Smooth muscle cell of the brain vasculature (primary cell): Measurements from ENCODE around the gene RSBN1L.

ENCODE experiments used
- DNase-seq: peaks from one replicate; pipeline ENCODE4 v3.0.0-alpha.2; 2012; ENCODE audit warnings: low read depth, low spot score

RSBN1L gene

DNA sequence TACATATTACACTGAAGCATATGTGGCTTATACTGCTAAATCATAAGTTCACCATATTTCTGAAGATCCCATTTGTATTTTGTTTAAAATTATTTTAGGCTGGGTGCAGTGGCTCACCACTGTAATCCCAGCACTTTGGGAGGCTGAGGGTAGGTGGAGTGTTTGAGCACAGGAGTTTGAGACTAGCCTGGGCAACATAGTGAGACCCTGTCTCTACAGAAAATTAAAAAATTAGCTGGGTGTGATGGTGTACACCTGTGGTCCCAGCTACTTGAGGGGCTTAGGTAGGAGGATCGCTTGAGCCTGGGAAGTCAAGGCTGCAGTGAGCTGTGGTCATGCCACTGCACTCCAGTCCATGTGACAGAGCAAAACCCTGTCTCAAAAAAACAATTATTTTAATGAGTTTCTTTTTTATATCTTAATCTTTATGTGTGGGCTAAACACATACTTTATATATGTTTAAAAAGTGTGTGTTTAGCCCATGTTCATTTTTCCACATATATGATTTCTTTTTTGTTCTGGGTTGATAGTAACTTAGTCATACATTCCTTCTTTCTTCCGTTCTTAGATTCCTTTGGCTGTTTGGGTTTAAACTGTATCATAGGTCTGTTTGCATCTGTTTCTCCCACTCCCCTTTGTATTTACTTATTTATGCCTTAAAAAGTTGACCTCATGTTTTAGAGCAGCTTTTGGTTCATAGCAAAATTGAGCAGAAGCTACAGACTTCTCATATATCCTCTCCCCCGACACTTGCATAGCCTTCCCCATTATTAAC, 33.5 kb downstream of the RSBN1L start:
- DNase-seq, result no peak

DNA sequence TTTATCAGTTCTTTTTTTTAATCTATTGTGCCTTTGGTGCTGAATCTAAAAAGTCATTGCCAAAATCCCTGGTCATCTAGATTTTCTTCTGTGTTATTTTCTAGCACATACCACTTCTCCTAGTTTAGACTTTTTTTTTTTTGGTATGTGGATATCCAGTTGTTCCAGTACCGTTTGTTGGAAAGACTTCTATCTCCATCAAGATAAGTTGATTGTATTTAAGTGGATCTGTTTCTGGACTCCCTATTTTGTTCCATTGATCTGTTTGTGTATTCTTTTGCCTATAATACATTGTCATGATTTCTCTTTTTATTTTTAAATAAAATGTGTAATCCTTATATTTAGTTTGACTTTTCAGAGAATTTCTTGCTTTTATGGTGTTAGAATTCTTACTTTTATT, 35.5 kb downstream of the RSBN1L start:
- DNase-seq, result no peak

DNA sequence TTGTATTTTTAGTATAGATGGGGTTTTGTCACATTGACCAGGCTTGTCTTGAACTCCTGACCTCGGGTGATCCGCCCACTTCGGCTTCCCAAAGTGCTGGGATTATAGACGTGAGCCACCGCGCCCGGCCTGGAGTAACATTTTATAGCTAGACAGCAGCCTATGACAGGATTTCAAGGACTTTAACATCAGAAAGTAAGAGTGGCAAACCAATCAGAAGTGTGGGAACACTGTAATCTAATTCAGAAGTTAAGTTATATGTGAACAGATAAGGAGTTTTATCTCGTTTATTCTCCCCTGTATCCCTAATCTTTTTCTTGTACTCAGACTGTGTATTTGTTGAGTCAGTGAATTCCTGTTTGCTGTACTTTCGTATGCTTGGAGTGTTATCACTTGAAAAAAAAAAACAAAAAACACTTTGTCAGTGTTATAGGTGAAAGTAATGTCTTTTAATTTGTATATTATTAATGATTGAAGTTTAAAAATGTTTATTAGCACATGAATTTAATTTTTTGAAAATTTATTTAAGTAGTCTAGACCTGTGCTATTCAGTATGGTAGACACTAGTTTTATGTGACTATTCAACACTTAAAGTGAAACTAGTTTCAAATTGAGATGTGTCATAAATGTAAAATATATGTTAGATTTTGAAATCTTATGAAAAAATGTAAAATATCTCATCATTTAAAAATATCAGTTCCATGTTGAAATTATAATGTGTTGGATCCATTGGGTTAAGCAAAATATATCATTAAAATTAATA, 38.6 kb downstream of the RSBN1L start:
- DNase-seq, result no peak

- no peak for DNase-seq
Measured at GRCh38 chr7:77735457-77735856, 39.2 kb downstream of the RSBN1L start.

GRCh38 chr7:77736991-77737390, 40.7 kb downstream of the RSBN1L start:
- DNase-seq, result no peak

- no peak for DNase-seq
Measured at GRCh38 chr7:77738382-77738781, 42.1 kb downstream of the RSBN1L start.

DNA sequence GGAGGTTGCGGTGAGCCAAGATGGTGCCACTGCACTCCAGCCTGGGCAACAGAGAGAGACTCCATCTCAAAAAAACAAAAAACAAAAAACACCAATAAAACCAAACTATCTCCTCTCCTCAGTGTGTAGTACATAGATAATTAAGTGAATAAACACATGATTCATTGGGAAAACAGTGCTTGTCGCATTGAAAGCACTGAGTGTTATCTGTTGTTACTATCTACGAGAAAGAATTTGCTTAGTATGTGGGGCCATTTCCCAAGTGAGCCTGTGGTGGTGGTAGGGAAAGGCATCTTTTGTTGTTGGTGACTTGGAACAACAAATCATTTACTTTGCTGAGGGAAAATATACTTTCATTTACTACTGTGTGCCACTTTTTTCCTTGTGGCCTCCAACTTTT, 42.6 kb downstream of the RSBN1L start:
- DNase-seq, result peak; percentile 21

DNA sequence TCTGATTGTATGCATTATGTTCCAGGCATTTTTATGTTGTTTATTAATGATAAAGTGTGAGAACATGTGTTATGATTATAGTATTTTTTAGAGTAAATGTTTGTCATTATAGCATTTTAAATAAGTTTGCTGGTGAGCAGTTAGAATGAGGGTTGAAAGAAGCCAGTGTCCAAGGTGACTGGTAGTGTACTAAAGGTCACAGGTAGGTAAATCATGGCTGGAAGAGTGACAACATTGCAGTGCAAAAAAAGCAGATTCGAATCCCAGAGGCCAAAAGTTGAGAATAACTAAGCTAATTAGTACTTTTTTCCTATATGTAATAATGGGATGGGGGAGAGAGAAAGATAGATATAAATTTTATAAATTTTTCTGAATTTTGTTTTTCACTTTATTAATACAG, 44.0 kb downstream of the RSBN1L start:
- no peak for DNase-seq

DNA sequence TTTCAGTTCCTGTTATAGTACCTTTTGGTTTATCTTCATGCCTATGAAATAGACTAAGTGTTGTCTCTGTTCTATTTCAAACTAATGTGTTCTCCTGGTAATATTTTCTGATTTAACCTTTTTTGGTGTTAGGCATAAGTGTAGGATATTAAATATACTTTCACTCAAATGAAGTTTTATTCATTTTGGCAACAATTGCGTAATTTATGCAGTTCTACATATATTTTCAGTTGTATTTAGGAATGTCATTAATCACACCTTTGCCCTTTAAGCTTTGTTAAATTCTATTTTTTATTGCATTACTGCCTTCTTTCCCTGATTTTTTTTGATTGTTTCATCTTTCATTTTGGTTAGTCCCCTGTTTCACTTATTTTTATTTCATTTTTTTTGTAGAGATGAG, 47.3 kb downstream of the RSBN1L start:
- no peak for DNase-seq

- no peak for DNase-seq
Measured at GRCh38 chr7:77745746-77746145, 49.5 kb downstream of the RSBN1L start.

GRCh38 chr7:77746164-77746823, 50.0 kb downstream of the RSBN1L start:
- no peak for DNase-seq

- DNase-seq, result no peak
Measured at GRCh38 chr7:77746824-77747165, 50.5 kb downstream of the RSBN1L start.

- no peak for DNase-seq
Measured at GRCh38 chr7:77747178-77747577, 50.9 kb downstream of the RSBN1L start.

DNA sequence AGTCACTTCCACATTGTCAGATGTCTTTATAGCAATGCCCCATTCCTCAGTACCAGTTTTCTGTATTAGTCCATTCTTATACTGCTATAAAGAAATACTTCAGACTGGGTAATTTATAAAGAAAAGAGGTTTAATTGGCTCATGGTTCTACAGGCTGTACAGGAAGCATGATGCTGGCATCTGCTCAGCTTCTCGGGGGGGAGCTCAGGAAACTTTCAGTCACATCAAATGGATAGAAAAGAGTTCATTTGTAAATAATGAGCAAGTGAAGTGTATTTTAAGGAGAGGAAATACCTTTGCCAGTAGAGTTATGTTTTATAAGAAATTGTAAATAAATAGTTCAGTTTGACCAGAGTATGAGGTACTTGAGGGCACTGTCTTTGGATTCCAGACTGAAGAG, 51.5 kb downstream of the RSBN1L start:
- no peak for DNase-seq

DNA sequence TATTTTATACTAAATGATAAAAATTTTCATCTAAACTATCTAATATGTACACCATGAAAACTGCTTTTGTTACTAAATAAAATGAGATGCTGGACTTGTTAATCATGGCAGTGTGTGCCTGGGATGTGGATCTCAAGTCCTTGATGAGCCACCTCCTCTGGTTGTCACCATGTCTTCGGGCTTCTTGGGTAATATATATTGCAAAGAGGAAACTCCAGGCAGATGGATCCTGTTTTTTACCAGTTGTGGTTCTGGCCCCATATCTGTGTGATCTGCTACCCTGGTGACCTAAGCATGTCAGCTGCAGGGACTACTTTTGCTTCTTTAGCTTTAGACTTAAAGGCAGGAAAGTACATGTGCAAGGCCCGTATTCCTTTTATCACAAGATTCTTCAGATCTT, 55.8 kb downstream of the RSBN1L start:
- DNase-seq, result no peak

DNA sequence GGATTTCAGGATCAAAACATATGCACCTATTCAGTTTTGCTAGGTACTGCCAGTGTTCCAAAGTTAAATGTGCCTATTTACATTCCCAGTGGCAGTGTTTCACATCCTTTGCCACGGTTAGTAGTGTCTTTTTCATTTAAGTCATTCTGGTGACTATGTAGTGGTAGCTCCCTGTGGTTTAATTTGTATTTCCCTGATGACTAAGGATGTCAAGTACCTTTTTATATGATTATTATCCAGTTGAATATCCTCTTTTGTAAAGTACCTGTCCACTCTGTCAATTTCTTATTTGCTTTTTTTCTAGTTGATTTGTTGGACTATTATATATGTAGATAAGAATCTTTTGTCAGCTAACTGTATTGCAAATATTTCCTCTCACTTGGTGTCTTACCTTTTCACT, 56.9 kb downstream of the RSBN1L start:
- DNase-seq, result no peak

DNA sequence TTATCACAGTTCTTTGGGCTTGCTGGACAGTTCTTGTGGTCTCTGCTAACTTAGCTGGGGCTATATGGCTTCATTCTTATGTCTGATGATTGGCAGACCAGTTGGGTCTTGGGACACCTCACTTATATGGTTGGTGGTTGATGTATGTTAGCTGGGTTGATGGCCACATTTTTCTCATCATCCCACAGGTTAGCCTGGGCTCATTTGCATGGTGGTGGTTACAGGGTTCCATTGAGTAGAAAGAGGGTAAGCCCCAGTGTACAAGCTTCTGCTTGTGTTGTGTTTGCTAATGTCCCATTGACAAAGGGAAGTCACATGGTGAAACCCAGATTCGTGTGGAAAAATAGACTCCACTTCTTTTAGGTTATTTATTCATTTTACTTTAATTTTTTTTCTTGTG, 61.3 kb downstream of the RSBN1L start:
- no peak for DNase-seq

DNA sequence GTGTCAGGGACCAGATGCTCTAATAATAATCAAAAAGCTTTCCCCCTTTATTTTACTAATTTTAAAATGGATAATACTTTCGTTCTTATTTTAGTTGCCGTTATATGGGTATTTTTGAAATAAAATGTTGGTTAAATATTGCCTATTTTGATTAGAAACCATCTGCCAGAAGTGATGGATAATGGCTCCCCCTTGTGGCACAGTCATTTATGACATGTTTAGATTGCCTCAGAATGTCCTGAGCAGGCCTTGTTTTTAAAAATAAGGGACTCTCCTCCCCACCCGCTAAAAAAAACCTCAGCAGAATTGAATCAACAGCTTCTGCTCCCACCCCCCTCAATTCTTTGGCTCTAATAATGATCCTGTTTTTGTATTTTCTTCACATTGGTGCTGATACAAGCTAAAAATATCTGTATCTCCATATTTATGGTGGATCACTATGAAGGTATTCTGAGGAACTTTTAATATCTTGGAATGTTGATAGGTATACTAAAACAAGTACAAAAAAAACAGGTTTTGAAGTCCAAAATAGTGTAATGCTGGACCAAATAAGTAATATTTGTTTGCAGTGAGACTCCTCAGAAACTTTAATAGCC, 63.1 kb downstream of the RSBN1L start:
- DNase-seq, result peak; percentile 62

- no peak for DNase-seq
Measured at GRCh38 chr7:77760809-77761453, 64.7 kb downstream of the RSBN1L start.

- no peak for DNase-seq
Measured at GRCh38 chr7:77765481-77765880, 69.2 kb downstream of the RSBN1L start.

GRCh38 chr7:77765906-77766800, 69.9 kb downstream of the RSBN1L start:
- no peak for DNase-seq
